ENCODE results near the gene TBC1D17.

Gene TBC1D17

GRCh38 chr19:49896863-49897621, 19.5 kb downstream of the TBC1D17 start, which contains the start of gene IL4I1:
Gene IL4I1, minus strand, starts transcription at chr19:49896887. Its CDS starts 727 bp downstream, at chr19:49896160.
- H3K27me3 ChIP-seq (ENCODE audit: insufficient read depth, low read depth) = no peaks in the 10 kb centered on the region
- H3K4me2 ChIP-seq = peak within 1 kb of the TSS; percentile 80
- H3K4me1 ChIP-seq (ENCODE audit: low read depth, poor library complexity, severe bottlenecking) = peaks cover 88% of the 10 kb centered on the region
- no peaks in the 10 kb centered on the region for H3K36me3 ChIP-seq (ENCODE audit: insufficient read depth)
- peak within 1 kb of the TSS; percentile 65 for H3K9ac ChIP-seq
- H2AFZ ChIP-seq (ENCODE audit: low read depth) = peak within 1 kb of the TSS; percentile 44
- H3K4me3 ChIP-seq (IDR thresholded peaks at IDR 0.05; ENCODE audit: insufficient read depth, low read depth, low read length) = no peak within 1 kb of the TSS
- no peak for TF ChIP-seq CTCF (conservative IDR thresholded peaks at IDR 0.05; ENCODE audit: low read depth, low read length)
- H4K20me1 ChIP-seq (ENCODE audit: insufficient read depth) = no peaks in the 10 kb centered on the region
- no peaks in the 10 kb centered on the region for H3K79me2 ChIP-seq (ENCODE audit: insufficient read depth, low read depth)
- H3K27ac ChIP-seq = peak within 1 kb of the TSS; percentile 95

GRCh38 chr19:49904136-49904535, 26.6 kb downstream of the TBC1D17 start:
- Histone ChIP-seq H3K4me1 (ENCODE audit: low read depth, poor library complexity, severe bottlenecking) (peaks cover 48% of the 10 kb centered on the region), H4K20me1 (ENCODE audit: insufficient read depth) (no peaks in the 10 kb centered on the region), H2AFZ (ENCODE audit: low read depth) (no peak overlapping the region), H3K9ac (no peak overlapping the region), H3K27me3 (ENCODE audit: insufficient read depth, low read depth) (no peaks in the 10 kb centered on the region), H3K4me2 (no peak overlapping the region), H3K36me3 (ENCODE audit: insufficient read depth) (no peaks in the 10 kb centered on the region; the same call in 1 of the 2 replicates), H3K27ac (no peak overlapping the region), H3K4me3 (IDR thresholded peaks at IDR 0.05; ENCODE audit: insufficient read depth, low read depth, low read length) (no peak overlapping the region), H3K79me2 (ENCODE audit: insufficient read depth, low read depth) (no peaks in the 10 kb centered on the region; the same call in 1 of the 2 replicates)
- no peak for TF ChIP-seq CTCF (conservative IDR thresholded peaks at IDR 0.05; ENCODE audit: low read depth, low read length)

GRCh38 chr19:49906879-49907564, 29.5 kb downstream of the TBC1D17 start:
- no peak overlapping the region for H3K9ac ChIP-seq
- H3K79me2 ChIP-seq (ENCODE audit: insufficient read depth, low read depth) = no peaks in the 10 kb centered on the region; the same call in 1 of the 2 replicates
- H2AFZ ChIP-seq (ENCODE audit: low read depth) = no peak overlapping the region
- no peak for TF ChIP-seq CTCF (conservative IDR thresholded peaks at IDR 0.05; ENCODE audit: low read depth, low read length)
- peaks cover 40% of the 10 kb centered on the region for H3K4me1 ChIP-seq (ENCODE audit: low read depth, poor library complexity, severe bottlenecking)
- H3K27ac ChIP-seq = no peak overlapping the region
- H3K27me3 ChIP-seq (ENCODE audit: insufficient read depth, low read depth) = no peaks in the 10 kb centered on the region
- H3K4me3 ChIP-seq (IDR thresholded peaks at IDR 0.05; ENCODE audit: insufficient read depth, low read depth, low read length) = no peak overlapping the region
- H3K36me3 ChIP-seq (ENCODE audit: insufficient read depth) = no peaks in the 10 kb centered on the region; the same call in 1 of the 2 replicates
- H3K4me2 ChIP-seq = no peak overlapping the region
- no peaks in the 10 kb centered on the region for H4K20me1 ChIP-seq (ENCODE audit: insufficient read depth)

GRCh38 chr19:49907745-49908446, 30.4 kb downstream of the TBC1D17 start:
- H4K20me1 ChIP-seq (ENCODE audit: insufficient read depth) = no peaks in the 10 kb centered on the region
- H2AFZ ChIP-seq (ENCODE audit: low read depth) = no peak overlapping the region
- no peak for TF ChIP-seq CTCF (conservative IDR thresholded peaks at IDR 0.05; ENCODE audit: low read depth, low read length)
- no peaks in the 10 kb centered on the region for H3K27me3 ChIP-seq (ENCODE audit: insufficient read depth, low read depth)
- no peak overlapping the region for H3K27ac ChIP-seq
- H3K79me2 ChIP-seq (ENCODE audit: insufficient read depth, low read depth) = no peaks in the 10 kb centered on the region; the same call in 1 of the 2 replicates
- no peak overlapping the region for H3K4me2 ChIP-seq
- H3K4me1 ChIP-seq (ENCODE audit: low read depth, poor library complexity, severe bottlenecking) = peaks cover 40% of the 10 kb centered on the region
- no peak overlapping the region for H3K4me3 ChIP-seq (IDR thresholded peaks at IDR 0.05; ENCODE audit: insufficient read depth, low read depth, low read length)
- H3K36me3 ChIP-seq (ENCODE audit: insufficient read depth) = peaks cover 1% of the 10 kb centered on the region; the same call in 1 of the 2 replicates
- no peak overlapping the region for H3K9ac ChIP-seq
